Measurements from ENCODE around the gene SENP5. TPM values are rescaled to one million over a fixed set of nuclear protein-coding genes. Genes with fewer than 3 reads are reported as not detected.

SENP5 gene
- total and polyA plus RNA-seq, 2 of the 8 experiments (the other 6 are each of a cell fraction or from before 2014, with no cell fraction given) = 6.7 to 27.3 TPM

- Histone ChIP-seq H2BK12ac (ENCODE audit: low read depth, low read length) (no peak overlapping the region), H4K20me1 (replicated peaks in 1 of 2; ENCODE audit: control insufficient read depth in 1 of 2, insufficient read depth in 2 of 2, low read length in 2 of 2) (no peaks in the 10 kb centered on the region), H2BK15ac (ENCODE audit: low read length) (no peak overlapping the region), H2BK5ac (ENCODE audit: low read depth, low read length) (no peak overlapping the region), H3K23me2 (ENCODE audit: low read depth, low read length) (no peaks in the 10 kb centered on the region), H3K27me3 (replicated peaks in 1 of 4; ENCODE audit: control insufficient read depth in 3 of 4, extremely low read depth in 1 of 4, insufficient read depth in 3 of 4, low read length in 3 of 4) (peaks cover 15 to 23% (median 23%) of the 10 kb centered on the region in 4 experiments), H4K91ac (replicated peaks; ENCODE audit: insufficient read length, low read length) (no peak overlapping the region), H3K4me3 (ENCODE audit: extremely low read depth in 1 of 4, insufficient read depth in 2 of 4, low read depth in 3 of 4, low read length in 4 of 4) (no peak overlapping the region), H3K79me1 (ENCODE audit: low read depth, low read length) (no peaks in the 10 kb centered on the region), H3K79me2 (ENCODE audit: control insufficient read depth in 1 of 2, insufficient read depth in 2 of 2, low read length in 2 of 2) (no peaks in the 10 kb centered on the region), H3K4me1 (replicated peaks in 1 of 4; ENCODE audit: control insufficient read depth in 3 of 4, insufficient read depth in 4 of 4, low read length in 3 of 4) (peaks cover 0 to 10% (median 6%) of the 10 kb centered on the region in 4 experiments; a peak in 4 of 7 replicates), H3K4me2 (ENCODE audit: insufficient read depth in 1 of 2, low read depth in 2 of 2, low read length in 2 of 2) (no peak overlapping the region), H3K18ac (ENCODE audit: extremely low read depth, low read length) (no peak overlapping the region), H3K56ac (replicated peaks; ENCODE audit: insufficient read length, low read depth, low read length) (no peak overlapping the region), H4K5ac (ENCODE audit: insufficient read length, low read depth, low read length) (no peak overlapping the region), H2BK120ac (replicated peaks; ENCODE audit: low read depth, low read length) (no peak overlapping the region), H2AK5ac (ENCODE audit: low read depth, low read length) (no peak overlapping the region), H3K23ac (ENCODE audit: insufficient read length) (no peak overlapping the region), H2AFZ (ENCODE audit: low read length) (no peak overlapping the region), H2BK20ac (ENCODE audit: low read length) (no peak overlapping the region), H3K9me3 (ENCODE audit: insufficient read depth in 2 of 2, low read depth in 1 of 2, low read length in 1 of 2) (no peaks in the 10 kb centered on the region), H3K36me3 (ENCODE audit: control insufficient read depth in 2 of 4, insufficient read depth in 4 of 4, low read length in 3 of 4) (no peaks in the 10 kb centered on the region), H3K27ac (ENCODE audit: low read depth, low read length) (no peak overlapping the region), H3K9ac (replicated peaks in 1 of 4; ENCODE audit: extremely low read depth in 1 of 4, low read depth in 3 of 4, low read length in 3 of 4) (no peak overlapping the region), H4K8ac (ENCODE audit: extremely low read depth, insufficient read depth, low read length) (no peak overlapping the region), H3K4ac (replicated peaks; ENCODE audit: insufficient read length, low read depth, low read length) (no peak overlapping the region), H3K14ac (ENCODE audit: insufficient read length) (no peak overlapping the region)
- DNase-seq (ENCODE audit: low read depth in 1 of 2, low spot score in 2 of 2) = no peak
- CTCF ChIA-PET (ENCODE audit: partially characterized antibody) = no interaction called here
- POLR2A ChIA-PET (ENCODE audit: partially characterized antibody) = no interaction called here
- no peak for FAIRE-seq
- WGBS, 2 experiments (ENCODE audit: extremely low coverage in 1 of 2, insufficient coverage in 1 of 2, insufficient read length in 1 of 2, insufficient replicate concordance in 2 of 2, low coverage in 1 of 2, low lambda C conversion rate in 2 of 2, missing lambda C conversion rate in 1 of 2) = 81% methylated on average over 9 of the region's 9 CpGs; no CpG with 5 or more reads in 1 of the 2 experiments
- TF ChIP-seq TAF1 (IDR thresholded peaks at IDR 0.05; ENCODE audit: low read depth, low read length) = no peak
- TF ChIP-seq POU5F1 (IDR thresholded peaks at IDR 0.05; ENCODE audit: low read depth, low read length) = no peak
- no peak for TF ChIP-seq KDM1A (IDR thresholded peaks at IDR 0.05; ENCODE audit: borderline replicate concordance, low read length)
- TF ChIP-seq NRF1 (IDR thresholded peaks at IDR 0.05; ENCODE audit: low read depth, low read length) = no peak
- no peak for TF ChIP-seq KDM5A (IDR thresholded peaks at IDR 0.05; ENCODE audit: low read length)
- TF ChIP-seq CTCF (IDR thresholded peaks at IDR 0.05; ENCODE audit: control extremely low read depth in 1 of 3, insufficient read depth in 1 of 3, low read depth in 1 of 3, low read length in 3 of 3) = no peak
- TF ChIP-seq BACH1 (IDR thresholded peaks at IDR 0.05; ENCODE audit: low read length) = no peak
- TF ChIP-seq JUN (IDR thresholded peaks at IDR 0.05; ENCODE audit: low read depth, low read length) = no peak
- no peak for TF ChIP-seq ATF2 (IDR thresholded peaks at IDR 0.05; ENCODE audit: low read length)
Measured at GRCh38 chr3:196962108-196962929, 94.6 kb downstream of the SENP5 start.
